HG03060 (cell line): ENCODE measurements around the gene DPPA3.
"Not testable (repeated sequence)": the region's sequence is repeated elsewhere in the genome, so short reads cannot be mapped to it uniquely, and the experiment has no call there.

Experiments used
- ATAC-seq: cut with Tn5 transposase; IDR thresholded peaks from one replicate; pipeline ENCODE4 v1.9.1; 2021; ENCODE audit warnings: low read depth, moderate number of reproducible peaks; ENCODE audit not compliant: unreplicated experiment

DPPA3 gene

GRCh38 chr12:7729746-7730145, 18.5 kb downstream of the DPPA3 start:
- no peak for ATAC-seq

- ATAC-seq = not testable (repeated sequence)
These were observed 19.8 kb downstream of the DPPA3 start for GRCh38 chr12:7730984-7731383.

GRCh38 chr12:7731486-7731885, 20.3 kb downstream of the DPPA3 start:
- ATAC-seq = no peak

DNA sequence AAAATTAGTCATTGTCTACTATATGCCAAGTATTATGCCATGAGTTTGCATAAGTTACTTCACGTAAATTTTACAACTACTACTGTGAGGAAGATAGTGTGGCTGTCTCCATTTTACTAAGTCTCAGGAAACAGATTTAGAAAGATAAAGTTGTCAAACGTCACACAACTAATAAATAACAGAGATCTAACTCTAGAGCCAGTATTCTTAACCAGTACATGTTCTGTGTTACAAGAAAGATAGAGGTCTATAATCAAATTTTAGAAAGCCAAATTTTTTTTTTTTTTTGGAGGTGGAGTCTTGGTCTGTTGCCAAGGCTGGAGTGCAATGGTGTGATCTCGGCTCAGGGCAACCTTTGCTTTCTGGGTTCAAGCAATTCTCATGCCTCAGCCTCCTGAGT, 21.8 kb downstream of the DPPA3 start:
- ATAC-seq = no peak

DNA sequence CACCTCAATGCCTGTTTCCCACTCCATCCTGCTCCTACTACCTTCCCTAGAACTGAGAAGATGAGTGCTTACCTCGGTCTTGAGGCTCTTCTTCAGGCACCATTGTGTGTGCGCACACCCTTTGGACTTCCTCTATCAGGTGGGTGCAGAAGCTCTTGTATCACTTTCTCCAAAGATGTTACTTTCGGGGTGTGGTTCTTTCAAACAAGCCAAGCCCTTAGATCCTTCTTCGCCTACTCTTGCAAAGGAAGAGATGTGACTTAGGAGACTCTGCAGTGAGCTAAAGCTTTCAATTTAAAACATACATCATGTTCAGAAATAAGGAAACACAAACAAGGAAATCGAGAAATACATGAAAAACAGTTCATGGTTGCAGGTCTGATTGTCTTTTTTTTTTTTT, 36.0 kb downstream of the DPPA3 start, which contains the start of gene CLEC4C:
CLEC4C (minus strand) TSS at position 130 of the 400 bp plus-strand sequence; CDS start at position 103, 27 bp downstream.
- no peak for ATAC-seq

GRCh38 chr12:7748852-7749251, 37.6 kb downstream of the DPPA3 start:
- ATAC-seq = no peak

DNA sequence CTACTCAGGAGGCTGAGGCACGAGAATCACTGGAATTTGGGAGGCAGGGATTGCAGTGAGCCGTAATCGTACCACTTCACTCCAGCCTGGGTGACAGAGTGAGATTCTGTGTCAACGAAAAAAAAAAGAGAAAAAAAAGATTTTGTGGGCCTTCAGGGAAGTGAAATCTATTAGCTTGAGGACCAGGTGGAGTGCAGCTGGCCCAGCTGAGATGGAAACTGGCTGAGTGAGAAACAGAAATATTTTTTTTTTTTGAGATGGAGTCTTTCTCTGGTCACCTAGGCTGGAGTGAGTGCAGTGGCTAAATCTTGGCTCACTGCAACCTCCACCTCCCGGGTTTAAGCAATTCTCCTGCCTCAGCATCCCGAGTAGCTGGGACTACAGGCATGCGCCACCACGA, 38.2 kb downstream of the DPPA3 start:
- no peak for ATAC-seq

DNA sequence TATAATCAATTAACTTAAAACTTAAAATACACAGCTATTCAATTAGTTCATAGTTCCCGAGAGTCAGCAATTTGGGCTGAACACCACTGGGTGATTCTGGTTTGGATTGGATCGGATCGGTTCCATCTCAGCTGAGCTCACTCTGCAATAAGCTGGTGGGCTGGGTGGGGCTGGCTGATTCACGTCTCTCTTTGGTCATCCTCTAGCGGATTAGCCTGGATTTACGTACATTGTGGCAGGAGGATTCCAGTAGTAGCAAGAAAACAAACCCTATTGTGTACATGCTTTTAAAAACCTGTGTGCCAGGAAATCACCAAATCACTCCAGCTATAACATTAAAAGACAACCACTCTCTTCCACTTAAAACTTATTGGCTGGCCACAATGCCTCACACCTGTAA, 39.1 kb downstream of the DPPA3 start:
- no peak for ATAC-seq

- no peak for ATAC-seq
These were observed 40.2 kb downstream of the DPPA3 start for GRCh38 chr12:7751394-7751793.

DNA sequence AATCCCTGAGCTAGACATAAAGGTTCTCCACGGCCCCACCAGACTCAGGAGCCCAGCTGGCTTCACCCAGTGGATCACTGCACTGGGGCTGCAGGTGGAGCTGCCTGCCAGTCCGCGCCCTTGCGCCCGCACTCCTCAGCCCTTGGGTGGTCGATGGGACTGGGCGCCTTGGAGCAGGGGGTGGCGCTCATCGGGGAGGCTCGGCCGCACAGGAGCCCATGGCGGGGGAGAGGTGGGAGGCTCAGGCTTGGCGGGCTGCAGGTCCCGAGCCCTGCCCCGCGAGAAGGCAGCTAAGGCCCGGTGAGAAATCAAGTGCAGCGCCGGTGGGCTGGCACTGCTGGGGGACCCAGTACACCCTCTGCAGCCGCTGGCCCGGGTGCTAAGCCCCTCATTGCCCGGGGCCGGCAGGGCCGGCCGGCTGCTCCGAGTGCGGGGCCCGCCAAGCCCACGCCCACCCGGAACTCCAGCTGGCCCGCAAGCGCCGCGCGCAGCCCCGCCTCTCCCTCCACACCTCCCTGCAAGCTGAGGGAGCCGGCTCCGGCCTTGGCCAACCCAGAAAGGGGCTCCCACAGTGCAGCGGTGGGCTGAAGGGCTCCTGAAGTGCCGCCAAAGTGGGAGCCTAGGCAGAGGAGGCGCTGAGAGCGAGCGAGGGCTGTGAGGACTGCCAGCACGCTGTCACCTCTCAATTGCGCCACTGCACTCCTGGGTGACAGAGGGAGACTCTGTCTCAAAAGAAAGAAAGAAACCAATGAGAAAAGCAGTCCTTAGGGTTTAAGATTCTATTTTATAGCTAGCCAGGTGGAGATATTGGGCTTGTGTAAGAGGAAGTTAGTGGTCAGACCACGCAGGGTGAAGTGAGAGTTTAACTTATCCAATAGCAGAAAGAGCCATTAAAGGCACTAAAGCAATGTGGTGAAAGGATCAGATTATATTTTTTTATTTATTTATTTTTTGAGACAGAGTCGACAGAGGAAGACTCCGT, 41.0 kb downstream of the DPPA3 start:
- ATAC-seq = not testable (repeated sequence)

- ATAC-seq = not testable (repeated sequence)
These were observed 44.4 kb downstream of the DPPA3 start for GRCh38 chr12:7755668-7756067.

GRCh38 chr12:7756993-7757392, 45.8 kb downstream of the DPPA3 start:
- no peak for ATAC-seq

- ATAC-seq = no peak
These were observed 47.5 kb downstream of the DPPA3 start for GRCh38 chr12:7758766-7759140.
